DMS 273 (cell line): ENCODE data around the gene SHANK2.
"Not testable (repeated sequence)": the region's sequence is repeated elsewhere in the genome, so short reads cannot be mapped to it uniquely, and the experiment has no call there.

Source experiments
- DNase-seq: peaks from one replicate; lab custom pipeline; 2025; ENCODE audit not compliant: unreplicated experiment; lab: John Stamatoyannopoulos, UW

The SHANK2 gene

GRCh38 chr11:71245601-71246391 lies 6.6 kb downstream of the SHANK2 start:
- no peak for DNase-seq

- no peak for DNase-seq
Observed at GRCh38 chr11:71244116-71244810, 8.1 kb downstream of the SHANK2 start.

GRCh38 chr11:71242391-71242790 lies 10.0 kb downstream of the SHANK2 start:
- DNase-seq, result no peak

- DNase-seq, result no peak
Observed at GRCh38 chr11:71241721-71242259, 10.6 kb downstream of the SHANK2 start.

- peak; percentile 2 for DNase-seq
Observed at GRCh38 chr11:71240865-71241691, 11.3 kb downstream of the SHANK2 start.

- DNase-seq, result no peak
Observed at GRCh38 chr11:71240061-71240690, 12.2 kb downstream of the SHANK2 start.

GRCh38 chr11:71239581-71239980 lies 12.8 kb downstream of the SHANK2 start:
- no peak for DNase-seq

- DNase-seq, result no peak
Observed at GRCh38 chr11:71238941-71239340, 13.4 kb downstream of the SHANK2 start.

- no peak for DNase-seq
Observed at GRCh38 chr11:71238285-71238875, 14.0 kb downstream of the SHANK2 start.

- no peak for DNase-seq
Observed at GRCh38 chr11:71237853-71238252, 14.5 kb downstream of the SHANK2 start.

- DNase-seq, result no peak
Observed at GRCh38 chr11:71236836-71237475, 15.4 kb downstream of the SHANK2 start.

GRCh38 chr11:71235719-71236118 lies 16.7 kb downstream of the SHANK2 start:
- DNase-seq, result no peak

- DNase-seq, result not testable (repeated sequence)
Observed at GRCh38 chr11:71233896-71234852, 18.2 kb downstream of the SHANK2 start.

- DNase-seq, result no peak
Observed at GRCh38 chr11:71232364-71232763, 20.0 kb downstream of the SHANK2 start.

- DNase-seq, result no peak
Observed at GRCh38 chr11:71228961-71229360, 23.4 kb downstream of the SHANK2 start.

- DNase-seq, result no peak
Observed at GRCh38 chr11:71227058-71227659, 25.2 kb downstream of the SHANK2 start.

- DNase-seq, result no peak
Observed at GRCh38 chr11:71223671-71224660, 28.4 kb downstream of the SHANK2 start.
